Occipital lobe (tissue), 1 donor: Measurements from ENCODE around the gene E2F7. TPM values are rescaled to one million over a fixed set of nuclear protein-coding genes. Genes with fewer than 3 reads are reported as not detected.

Source experiments
- total RNA-seq: library from RNA; depleted of rRNA; stranded (reverse); fragments of >200 nt; gene quantifications from one replicate; pipeline ENCODE4 v1.2.3, GENCODE V29; 2014

The E2F7 gene
- total RNA-seq, 1 donor from 2014 or later: 1.4 TPM

Other genes starting within 250 kb of the E2F7 start
- gene CSRP2, start 186.6 kb downstream of the E2F7 start, total RNA-seq: 149 TPM